ENCODE data around the gene SUPT20HL1. TPM values are rescaled to one million over a fixed set of nuclear protein-coding genes. Genes with fewer than 3 reads are reported as not detected.

SUPT20HL1 gene
- total and polyA plus RNA-seq, 10 of the 15 experiments (the other 5 are each of a cell fraction or from before 2014, with no cell fraction given): not detected

DNA sequence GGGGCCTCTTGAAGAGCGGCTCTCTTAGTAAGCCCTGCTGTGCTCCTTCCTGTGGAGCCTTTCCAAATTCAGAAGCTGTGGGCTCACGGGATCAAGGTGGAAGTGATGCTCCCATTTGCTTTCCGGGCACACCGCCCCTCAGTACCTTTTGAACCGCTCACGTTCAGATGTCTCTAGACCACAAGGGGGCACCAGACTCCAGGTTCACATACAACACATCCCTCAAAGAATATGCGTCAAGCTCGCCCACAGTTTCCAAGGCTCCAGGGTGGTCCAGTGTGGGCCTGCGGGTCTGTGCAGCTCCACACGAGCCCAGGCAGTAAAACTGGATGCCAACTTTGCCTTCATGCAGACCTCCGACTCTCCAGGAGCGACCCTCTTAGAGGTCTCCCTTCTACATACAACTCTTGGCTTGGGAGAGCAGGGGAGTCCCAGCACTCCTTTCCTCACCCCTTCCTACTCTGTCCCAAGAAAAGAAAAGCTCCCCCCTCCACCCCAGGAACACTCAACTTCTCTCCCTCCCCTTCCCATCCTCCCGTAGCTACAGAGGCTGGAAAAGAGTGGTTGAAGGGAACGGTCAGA is 11.0 kb downstream of the SUPT20HL1 start:
- Histone ChIP-seq H3K27me3 (replicated peaks in 1 of 2; ENCODE audit: control insufficient read depth in 2 of 2, insufficient read depth in 2 of 2, low read length in 1 of 2) (peaks cover 0 to 2% of the 10 kb centered on the region in 2 experiments; a peak in 1 of 4 replicates), H2AFZ (ENCODE audit: control insufficient read depth, low read depth, low read length) (no peak overlapping the region), H3K4me3 (no peak overlapping the region), H4K20me1 (ENCODE audit: control insufficient read depth, insufficient read depth) (no peaks in the 10 kb centered on the region), H3K9ac (ENCODE audit: control insufficient read depth, insufficient read depth, low read length) (no peak overlapping the region), H3K4me1 (ENCODE audit: control insufficient read depth, insufficient read depth, low read length) (no peaks in the 10 kb centered on the region), H3K4me2 (ENCODE audit: control insufficient read depth, insufficient read depth) (no peak overlapping the region), H3K36me3 (ENCODE audit: control insufficient read depth in 2 of 2, insufficient read depth in 2 of 2, low read length in 1 of 2) (no peaks in the 10 kb centered on the region), H3K27ac (ENCODE audit: control insufficient read depth, insufficient read depth) (no peak overlapping the region), H3K79me2 (ENCODE audit: control insufficient read depth, insufficient read depth, low read length) (no peaks in the 10 kb centered on the region), H3K9me3 (replicated peaks; ENCODE audit: control insufficient read depth, insufficient read depth, low read length) (no peaks in the 10 kb centered on the region)
- ChIA-PET SMC1A (ENCODE audit: uncharacterized antibody, unreplicated experiment) (interaction anchor here (0.6 to 3.2 kb wide), 10 partner anchors 10 to 354 kb away, joined by 3 to 16 read pairs (median 4); no protein-coding TSS in a partner anchor), RAD21 (ENCODE audit: unreplicated experiment) (interaction anchor here (0.8 to 1.6 kb wide), 3 partner anchors 27 to 324 kb away, joined by 3 read pairs; no protein-coding TSS in a partner anchor), POLR2A (interaction anchor here (0.6 kb wide), 1 partner anchor 826 kb away, joined by 3 read pairs; no protein-coding TSS in a partner anchor), CTCF (interaction anchor here (0.8 to 4.5 kb wide), 15 partner anchors 10 to 772 kb away, joined by 3 to 32 read pairs (median 3); no protein-coding TSS in a partner anchor)
- in situ Hi-C loops (cut with MboI): loop anchor here (10.0 kb wide), 1 partner anchor 773 kb away; no protein-coding TSS in a partner anchor
- ATAC-seq (peak; percentile 97), FAIRE-seq (no peak), DNase-seq (ENCODE audit: low read depth, low spot score) (peak; percentile 8)
- BruUV-seq (replicated peaks): no TSS peak
- 9% methylated on average over 14 of the region's 14 CpGs for WGBS (ENCODE audit: insufficient coverage, insufficient replicate concordance, low lambda C conversion rate, missing lambda C conversion rate)
- intact Hi-C loops (cut with micrococcal nuclease; ENCODE audit: unreplicated experiment): loop anchor here (1.0 to 5.0 kb wide), 4 partner anchors 114 to 771 kb away; no protein-coding TSS in a partner anchor
- TF ChIP-seq SREBF1 (IDR thresholded peaks at IDR 0.05; ENCODE audit: low read length) (no peak), CREM (IDR thresholded peaks at IDR 0.05; ENCODE audit: low read depth) (no peak), BHLHE40 (IDR thresholded peaks at IDR 0.05; ENCODE audit: borderline replicate concordance in 1 of 2, low read depth in 2 of 2, low read length in 1 of 2) (peak in 1 of 2 experiments; percentile 37; a peak in 2 of 4 replicates), SPI1 (IDR thresholded peaks at IDR 0.05; ENCODE audit: borderline replicate concordance, insufficient read depth, low read depth, low read length) (no peak), BMI1 (IDR thresholded peaks at IDR 0.05; ENCODE audit: borderline replicate concordance) (no peak), SMC3 (IDR thresholded peaks at IDR 0.05; ENCODE audit: borderline replicate concordance, low read length) (peak; percentile 69), CBFB (IDR thresholded peaks at IDR 0.05; ENCODE audit: low read depth) (no peak), RELA (IDR thresholded peaks at IDR 0.05; ENCODE audit: borderline replicate concordance, partially characterized antibody) (no peak), RAD21 (IDR thresholded peaks at IDR 0.05; ENCODE audit: insufficient read depth, low read depth, low read length) (peak; percentile 70), POU2F2 (IDR thresholded peaks at IDR 0.05; ENCODE audit: borderline replicate concordance, low read depth, low read length) (no peak)
- TF ChIP-seq, protein P1, sequence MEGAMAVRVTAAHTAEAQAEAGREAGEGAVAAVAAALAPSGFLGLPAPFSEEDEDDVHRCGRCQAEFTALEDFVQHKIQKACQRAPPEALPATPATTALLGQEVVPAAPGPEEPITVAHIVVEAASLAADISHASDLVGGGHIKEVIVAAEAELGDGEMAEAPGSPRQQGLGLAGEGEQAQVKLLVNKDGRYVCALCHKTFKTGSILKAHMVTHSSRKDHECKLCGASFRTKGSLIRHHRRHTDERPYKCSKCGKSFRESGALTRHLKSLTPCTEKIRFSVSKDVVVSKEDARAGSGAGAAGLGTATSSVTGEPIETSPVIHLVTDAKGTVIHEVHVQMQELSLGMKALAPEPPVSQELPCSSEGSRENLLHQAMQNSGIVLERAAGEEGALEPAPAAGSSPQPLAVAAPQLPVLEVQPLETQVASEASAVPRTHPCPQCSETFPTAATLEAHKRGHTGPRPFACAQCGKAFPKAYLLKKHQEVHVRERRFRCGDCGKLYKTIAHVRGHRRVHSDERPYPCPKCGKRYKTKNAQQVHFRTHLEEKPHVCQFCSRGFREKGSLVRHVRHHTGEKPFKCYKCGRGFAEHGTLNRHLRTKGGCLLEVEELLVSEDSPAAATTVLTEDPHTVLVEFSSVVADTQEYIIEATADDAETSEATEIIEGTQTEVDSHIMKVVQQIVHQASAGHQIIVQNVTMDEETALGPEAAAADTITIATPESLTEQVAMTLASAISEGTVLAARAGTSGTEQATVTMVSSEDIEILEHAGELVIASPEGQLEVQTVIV (IDR thresholded peaks at IDR 0.05; ENCODE audit: borderline replicate concordance, partially characterized antibody): no peak
- TF ChIP-seq, protein P2, sequence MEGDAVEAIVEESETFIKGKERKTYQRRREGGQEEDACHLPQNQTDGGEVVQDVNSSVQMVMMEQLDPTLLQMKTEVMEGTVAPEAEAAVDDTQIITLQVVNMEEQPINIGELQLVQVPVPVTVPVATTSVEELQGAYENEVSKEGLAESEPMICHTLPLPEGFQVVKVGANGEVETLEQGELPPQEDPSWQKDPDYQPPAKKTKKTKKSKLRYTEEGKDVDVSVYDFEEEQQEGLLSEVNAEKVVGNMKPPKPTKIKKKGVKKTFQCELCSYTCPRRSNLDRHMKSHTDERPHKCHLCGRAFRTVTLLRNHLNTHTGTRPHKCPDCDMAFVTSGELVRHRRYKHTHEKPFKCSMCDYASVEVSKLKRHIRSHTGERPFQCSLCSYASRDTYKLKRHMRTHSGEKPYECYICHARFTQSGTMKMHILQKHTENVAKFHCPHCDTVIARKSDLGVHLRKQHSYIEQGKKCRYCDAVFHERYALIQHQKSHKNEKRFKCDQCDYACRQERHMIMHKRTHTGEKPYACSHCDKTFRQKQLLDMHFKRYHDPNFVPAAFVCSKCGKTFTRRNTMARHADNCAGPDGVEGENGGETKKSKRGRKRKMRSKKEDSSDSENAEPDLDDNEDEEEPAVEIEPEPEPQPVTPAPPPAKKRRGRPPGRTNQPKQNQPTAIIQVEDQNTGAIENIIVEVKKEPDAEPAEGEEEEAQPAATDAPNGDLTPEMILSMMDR (IDR thresholded peaks at IDR 0.05 in 2 of 3, conservative IDR thresholded peaks at IDR 0.05 in 1 of 3; ENCODE audit: control insufficient read depth in 2 of 3, extremely low read depth in 1 of 3, insufficient read depth in 1 of 3, low read depth in 3 of 3, low read length in 3 of 3): peak; percentile 72 to 79 (median 73)
- TF ChIP-seq, protein P3, sequence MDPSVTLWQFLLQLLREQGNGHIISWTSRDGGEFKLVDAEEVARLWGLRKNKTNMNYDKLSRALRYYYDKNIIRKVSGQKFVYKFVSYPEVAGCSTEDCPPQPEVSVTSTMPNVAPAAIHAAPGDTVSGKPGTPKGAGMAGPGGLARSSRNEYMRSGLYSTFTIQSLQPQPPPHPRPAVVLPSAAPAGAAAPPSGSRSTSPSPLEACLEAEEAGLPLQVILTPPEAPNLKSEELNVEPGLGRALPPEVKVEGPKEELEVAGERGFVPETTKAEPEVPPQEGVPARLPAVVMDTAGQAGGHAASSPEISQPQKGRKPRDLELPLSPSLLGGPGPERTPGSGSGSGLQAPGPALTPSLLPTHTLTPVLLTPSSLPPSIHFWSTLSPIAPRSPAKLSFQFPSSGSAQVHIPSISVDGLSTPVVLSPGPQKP (IDR thresholded peaks at IDR 0.05; ENCODE audit: low read depth, low read length): no peak
- TF ChIP-seq, protein P4, sequence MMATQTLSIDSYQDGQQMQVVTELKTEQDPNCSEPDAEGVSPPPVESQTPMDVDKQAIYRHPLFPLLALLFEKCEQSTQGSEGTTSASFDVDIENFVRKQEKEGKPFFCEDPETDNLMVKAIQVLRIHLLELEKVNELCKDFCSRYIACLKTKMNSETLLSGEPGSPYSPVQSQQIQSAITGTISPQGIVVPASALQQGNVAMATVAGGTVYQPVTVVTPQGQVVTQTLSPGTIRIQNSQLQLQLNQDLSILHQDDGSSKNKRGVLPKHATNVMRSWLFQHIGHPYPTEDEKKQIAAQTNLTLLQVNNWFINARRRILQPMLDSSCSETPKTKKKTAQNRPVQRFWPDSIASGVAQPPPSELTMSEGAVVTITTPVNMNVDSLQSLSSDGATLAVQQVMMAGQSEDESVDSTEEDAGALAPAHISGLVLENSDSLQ (IDR thresholded peaks at IDR 0.05): no peak
